HUES64 (cell line): ENCODE measurements around the gene KIR2DL4.
"Not testable (repeated sequence)": the region's sequence is repeated elsewhere in the genome, so short reads cannot be mapped to it uniquely, and the experiment has no call there.

Experiments used
- H3K27ac ChIP-seq: 2 replicates; pipeline ENCODE4 v1.7.0; 2013; ENCODE audit warnings: low read depth, low read length, inconsistent platforms
- H3K27me3 ChIP-seq: 2 replicates; pipeline ENCODE4 v1.6.1; 2013; ENCODE audit warnings: mild to moderate bottlenecking, low read length; ENCODE audit not compliant: insufficient read depth
- H3K36me3 ChIP-seq: 2 replicates; pipeline ENCODE4 v1.6.1; 2013; ENCODE audit warnings: mild to moderate bottlenecking, low read length; ENCODE audit not compliant: insufficient read depth
- H3K4me1 ChIP-seq: 2 replicates; pipeline ENCODE4 v1.6.1; 2013; ENCODE audit warnings: mild to moderate bottlenecking, low read length, moderate library complexity; ENCODE audit not compliant: insufficient read depth
- H3K4me3 ChIP-seq: 2 replicates; pipeline ENCODE4 v1.5.1; 2013; ENCODE audit warnings: mild to moderate bottlenecking, low read length, moderate library complexity
- H3K9ac ChIP-seq: 2 replicates; pipeline ENCODE4 v1.6.1; 2013; ENCODE audit warnings: mild to moderate bottlenecking, low read depth, low read length
- H3K9me3 ChIP-seq: 2 replicates; pipeline ENCODE4 v1.6.1; 2013; ENCODE audit warnings: low read depth, low read length; ENCODE audit not compliant: insufficient read depth
- WGBS: fragments of 150-250, 120-280 bp; methylation state at CpG from one replicate; pipeline ENCODE4 v1.1.7; 2013; ENCODE audit warnings: missing lambda C conversion rate; 5-methylcytosine and 5-hydroxymethylcytosine counted together

Gene KIR2DL4

GRCh38 chr19:54775830-54776229 lies 27.6 kb upstream of the KIR2DL4 start:
- not testable (repeated sequence) for H3K27ac ChIP-seq, H3K36me3 ChIP-seq, H3K4me1 ChIP-seq, H3K9ac ChIP-seq, H3K27me3 ChIP-seq, H3K4me3 ChIP-seq, H3K9me3 ChIP-seq
- WGBS, result 79% methylated on average over 8 of the region's 8 CpGs

GRCh38 chr19:54777851-54778250 lies 25.6 kb upstream of the KIR2DL4 start:
- H3K36me3 ChIP-seq, H3K4me1 ChIP-seq, H3K27ac ChIP-seq, H3K4me3 ChIP-seq, H3K27me3 ChIP-seq, H3K9ac ChIP-seq, H3K9me3 ChIP-seq: not testable (repeated sequence)
- WGBS, result 67% methylated on average over 1 of the region's 4 CpGs

- 76% methylated on average over 5 of the region's 7 CpGs for WGBS
- not testable (repeated sequence) for H3K9ac ChIP-seq, H3K27me3 ChIP-seq, H3K4me3 ChIP-seq, H3K27ac ChIP-seq, H3K4me1 ChIP-seq, H3K36me3 ChIP-seq
- peaks cover 10% of the 10 kb centered on the region; the same call in 1 of the 2 replicates for H3K9me3 ChIP-seq
Measured at GRCh38 chr19:54778896-54779295, 24.5 kb upstream of the KIR2DL4 start.

- WGBS, result 69% methylated on average over 3 of the region's 4 CpGs
- not testable (repeated sequence) for H3K9ac ChIP-seq, H3K4me3 ChIP-seq, H3K27me3 ChIP-seq, H3K27ac ChIP-seq, H3K36me3 ChIP-seq, H3K4me1 ChIP-seq
- H3K9me3 ChIP-seq, result peaks cover 30% of the 10 kb centered on the region
Measured at GRCh38 chr19:54782916-54783315, 20.5 kb upstream of the KIR2DL4 start.

- not testable (repeated sequence) for H3K36me3 ChIP-seq, H3K9ac ChIP-seq, H3K27me3 ChIP-seq, H3K4me3 ChIP-seq, H3K27ac ChIP-seq, H3K4me1 ChIP-seq
- WGBS, result 85% methylated on average over 24 of the region's 24 CpGs
- peaks cover 59% of the 10 kb centered on the region for H3K9me3 ChIP-seq
Measured at GRCh38 chr19:54786091-54786723, 17.2 kb upstream of the KIR2DL4 start.

GRCh38 chr19:54788154-54788553 lies 15.3 kb upstream of the KIR2DL4 start:
- not testable (repeated sequence) for H3K4me1 ChIP-seq, H3K9ac ChIP-seq, H3K4me3 ChIP-seq, H3K27ac ChIP-seq, H3K27me3 ChIP-seq, H3K36me3 ChIP-seq
- WGBS, result 81% methylated on average over 6 of the region's 6 CpGs
- peaks cover 58% of the 10 kb centered on the region for H3K9me3 ChIP-seq

- no peaks in the 10 kb centered on the region for H3K4me1 ChIP-seq
- no peak overlapping the region for H3K27ac ChIP-seq
- no peaks in the 10 kb centered on the region for H3K27me3 ChIP-seq
- H3K36me3 ChIP-seq, result no peaks in the 10 kb centered on the region
- no peak overlapping the region for H3K4me3 ChIP-seq
- H3K9ac ChIP-seq, result no peak overlapping the region
- peaks cover 57% of the 10 kb centered on the region for H3K9me3 ChIP-seq
- 52% methylated on average over 5 of the region's 5 CpGs for WGBS
Measured at GRCh38 chr19:54790711-54791110, 12.7 kb upstream of the KIR2DL4 start.

- H3K27ac ChIP-seq, result no peak overlapping the region
- no peak overlapping the region for H3K9ac ChIP-seq
- H3K36me3 ChIP-seq, result no peaks in the 10 kb centered on the region
- no peaks in the 10 kb centered on the region for H3K4me1 ChIP-seq
- no peaks in the 10 kb centered on the region for H3K27me3 ChIP-seq
- H3K4me3 ChIP-seq, result no peak overlapping the region
- H3K9me3 ChIP-seq, result peaks cover 49% of the 10 kb centered on the region
- WGBS, result 81% methylated on average over 6 of the region's 6 CpGs
Measured at GRCh38 chr19:54791476-54791875, 11.9 kb upstream of the KIR2DL4 start.

GRCh38 chr19:54792814-54793213 lies 10.6 kb upstream of the KIR2DL4 start:
- Histone ChIP-seq H3K36me3 (no peaks in the 10 kb centered on the region), H3K4me3 (no peak overlapping the region)

GRCh38 chr19:54795758-54796157 lies 7.7 kb upstream of the KIR2DL4 start:
- H3K4me3 ChIP-seq, result no peak overlapping the region
- H3K9ac ChIP-seq, result no peak overlapping the region
- no peaks in the 10 kb centered on the region for H3K4me1 ChIP-seq
- H3K36me3 ChIP-seq, result no peaks in the 10 kb centered on the region
- peaks cover 14% of the 10 kb centered on the region for H3K9me3 ChIP-seq
- whole genome bisulfite sequencing, result 55% methylated on average over 1 of the region's 1 CpG
- H3K27ac ChIP-seq, result no peak overlapping the region
- H3K27me3 ChIP-seq, result no peaks in the 10 kb centered on the region

More at GRCh38 chr19:54792814-54793213, 10.6 kb upstream of the KIR2DL4 start:
- peaks cover 39% of the 10 kb centered on the region for H3K9me3 ChIP-seq
- H3K4me1 ChIP-seq, result no peaks in the 10 kb centered on the region
- H3K27me3 ChIP-seq, result no peaks in the 10 kb centered on the region
- no peak overlapping the region for H3K27ac ChIP-seq
- H3K9ac ChIP-seq, result no peak overlapping the region
- 83% methylated on average over 8 of the region's 8 CpGs for WGBS

- WGBS, result 45% methylated on average over 5 of the region's 5 CpGs
- Histone ChIP-seq H3K9me3 (peaks cover 81% of the 10 kb centered on the region), H3K27me3 (no peaks in the 10 kb centered on the region), H3K4me3 (no peak overlapping the region), H3K36me3 (no peaks in the 10 kb centered on the region), H3K9ac (no peak overlapping the region), H3K4me1 (no peaks in the 10 kb centered on the region), H3K27ac (no peak overlapping the region)
Measured at GRCh38 chr19:54804101-54804500, 691 bp downstream of the KIR2DL4 start.

GRCh38 chr19:54804571-54804970 lies 1.2 kb downstream of the KIR2DL4 start:
- peaks cover 85% of the 10 kb centered on the region for H3K9me3 ChIP-seq
- H3K4me1 ChIP-seq, result no peaks in the 10 kb centered on the region
- H3K27ac ChIP-seq, result no peak overlapping the region
- WGBS, result 84% methylated on average over 10 of the region's 10 CpGs
- H3K9ac ChIP-seq, result no peak overlapping the region
- no peak overlapping the region for H3K4me3 ChIP-seq
- no peaks in the 10 kb centered on the region for H3K27me3 ChIP-seq
- H3K36me3 ChIP-seq, result no peaks in the 10 kb centered on the region
